ENCODE results near the gene MRPL30. TPM values are rescaled to one million over a fixed set of nuclear protein-coding genes. Genes with fewer than 3 reads are reported as not detected.
"Not testable (repeated sequence)": the region's sequence is repeated elsewhere in the genome, so short reads cannot be mapped to it uniquely, and the experiment has no call there.

Gene MRPL30
- 42.5 TPM for polyA plus RNA-seq (2013, experiment 1 of 2)
- polyA plus RNA-seq (2013, experiment 2 of 2): 41.6 TPM

DNA sequence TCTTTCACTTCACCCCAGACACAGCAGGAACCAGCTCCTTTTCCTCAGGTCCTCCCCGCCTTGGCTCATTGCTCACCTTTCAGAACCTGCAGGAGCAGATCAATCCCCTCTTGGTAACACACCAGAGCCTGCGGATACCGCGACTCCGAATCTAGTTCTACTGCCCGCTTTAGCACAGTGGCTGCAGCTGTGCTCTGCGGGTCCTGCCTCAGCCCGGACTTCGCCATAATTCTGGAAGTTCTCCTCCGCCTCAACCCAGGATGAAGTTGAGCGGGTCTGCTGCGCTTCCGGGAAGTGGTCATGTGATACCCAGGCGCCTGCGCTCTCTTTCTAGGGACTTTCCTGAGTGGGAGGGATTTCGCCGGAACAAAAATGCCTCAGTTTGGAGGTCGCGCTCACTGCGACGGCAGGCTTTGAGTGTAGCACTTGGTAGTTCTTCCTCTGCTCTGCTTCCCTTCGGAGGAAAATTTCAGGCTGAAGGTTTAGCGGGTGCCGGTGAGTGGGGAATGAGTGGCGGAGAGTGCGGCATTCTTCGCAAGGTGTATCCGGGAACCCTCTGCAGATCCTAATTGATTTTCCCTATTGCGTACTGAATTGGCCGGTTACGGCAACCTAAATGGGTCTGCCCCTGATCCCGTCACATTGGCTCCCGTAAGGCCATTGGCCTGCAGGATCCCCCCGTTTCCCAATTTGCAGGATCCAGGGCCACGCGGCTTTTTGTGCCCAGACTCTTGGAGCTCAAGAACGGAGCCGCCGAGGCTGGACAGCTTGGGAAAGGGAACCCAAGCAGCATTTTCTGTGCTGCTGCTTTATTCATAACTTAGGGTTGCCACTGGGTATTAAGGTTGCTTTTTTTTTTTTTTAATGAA, at the start of gene MRPL30, which contains the start of gene MITD1:
MRPL30 (plus strand) TSS at position 430 of the 869 bp plus-strand sequence. CDS start 5,020 bp downstream, outside the sequence.
MITD1 (minus strand) TSS at position 304 of the 869 bp plus-strand sequence; CDS start at position 227, 77 bp downstream.
- no CpG with 5 or more reads among the region's 39 CpGs for WGBS (ENCODE audit: extremely low coverage, insufficient coverage, low lambda C conversion rate)
- H3K56ac ChIP-seq (ENCODE audit: low read length): peak within 1 kb of the TSS; percentile 93
- peaks cover 28% of the 10 kb centered on the region for H3K79me2 ChIP-seq (ENCODE audit: control insufficient read depth, insufficient read depth, low read length)
- H3K4me2 ChIP-seq (ENCODE audit: low read length): peak within 1 kb of the TSS; percentile 87
- H3K36me3 ChIP-seq (ENCODE audit: control insufficient read depth, insufficient read depth, low read length): no peaks in the 10 kb centered on the region
- H3K79me1 ChIP-seq (ENCODE audit: low read length): peaks cover 9% of the 10 kb centered on the region
- no peak within 1 kb of the TSS for H3K23ac ChIP-seq (ENCODE audit: low read length)
- H3K4ac ChIP-seq (ENCODE audit: low read depth, low read length): no peak within 1 kb of the TSS
- no peak within 1 kb of the TSS for H2AK5ac ChIP-seq (ENCODE audit: low read length)
- DNase-seq: peak; percentile 98
- H3K4me1 ChIP-seq (ENCODE audit: control insufficient read depth, low read depth, low read length): no peaks in the 10 kb centered on the region
- H3K9ac ChIP-seq (ENCODE audit: low read length): peak within 1 kb of the TSS; percentile 90
- peak within 1 kb of the TSS; percentile 65 for H4K8ac ChIP-seq (ENCODE audit: low read depth, low read length)
- no peak within 1 kb of the TSS for H2BK120ac ChIP-seq (ENCODE audit: low read depth, low read length)
- H3K4me3 ChIP-seq (ENCODE audit: low read length): peak within 1 kb of the TSS; percentile 85
- H3K18ac ChIP-seq (ENCODE audit: low read length): peak within 1 kb of the TSS; percentile 22
- no peaks in the 10 kb centered on the region for H3K27me3 ChIP-seq (ENCODE audit: insufficient read depth, low read length, poor library complexity)
- peak within 1 kb of the TSS; percentile 38 for H3K27ac ChIP-seq (ENCODE audit: low read depth, low read length)
- no peak within 1 kb of the TSS for H4K5ac ChIP-seq (ENCODE audit: low read length)
- no peak within 1 kb of the TSS for H2BK5ac ChIP-seq (ENCODE audit: low read length)
- H2BK15ac ChIP-seq (replicated peaks; ENCODE audit: low read depth): no peak within 1 kb of the TSS

DNA sequence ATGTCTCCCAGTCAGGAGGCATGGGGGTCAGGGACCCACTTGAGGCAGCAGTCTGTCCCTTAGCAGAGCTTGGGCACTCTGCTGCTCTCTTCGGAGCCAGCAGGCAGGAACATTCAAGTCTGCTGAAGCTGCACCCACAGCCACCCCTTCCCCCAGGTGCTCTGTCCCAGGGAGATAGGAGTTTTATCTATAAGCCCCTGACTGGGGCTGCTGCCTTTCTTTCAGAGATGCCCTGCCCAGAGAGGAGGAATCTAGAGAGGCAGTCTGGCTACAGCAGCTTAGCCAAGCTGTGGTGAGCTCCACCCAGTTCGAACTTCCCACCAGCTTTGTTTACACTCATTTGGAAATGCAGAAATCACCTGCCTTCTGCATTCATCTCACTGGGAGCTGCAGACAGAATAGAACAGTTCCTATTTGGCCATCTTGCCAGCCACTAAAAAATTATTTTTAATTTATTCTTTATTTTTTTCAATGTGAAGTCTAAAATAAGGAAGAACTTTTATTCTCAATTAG, 45.9 kb upstream of the MRPL30 start:
- not testable (repeated sequence) for H3K4me2 ChIP-seq (ENCODE audit: low read length); H2AK5ac ChIP-seq (ENCODE audit: low read length); H3K79me2 ChIP-seq (ENCODE audit: control insufficient read depth, insufficient read depth, low read length); H4K5ac ChIP-seq (ENCODE audit: low read length); H3K18ac ChIP-seq (ENCODE audit: low read length); H4K8ac ChIP-seq (ENCODE audit: low read depth, low read length); H2BK5ac ChIP-seq (ENCODE audit: low read length); H3K4ac ChIP-seq (ENCODE audit: low read depth, low read length); H3K79me1 ChIP-seq (ENCODE audit: low read length); H3K23ac ChIP-seq (ENCODE audit: low read length); H3K9ac ChIP-seq (ENCODE audit: low read length); DNase-seq; H2BK15ac ChIP-seq (replicated peaks; ENCODE audit: low read depth); H3K4me3 ChIP-seq (ENCODE audit: low read length); H3K36me3 ChIP-seq (ENCODE audit: control insufficient read depth, insufficient read depth, low read length); H2BK120ac ChIP-seq (ENCODE audit: low read depth, low read length); H3K56ac ChIP-seq (ENCODE audit: low read length); H3K27me3 ChIP-seq (ENCODE audit: insufficient read depth, low read length, poor library complexity); H3K27ac ChIP-seq (ENCODE audit: low read depth, low read length); H3K4me1 ChIP-seq (ENCODE audit: control insufficient read depth, low read depth, low read length)
- no CpG with 5 or more reads among the region's 2 CpGs for WGBS (ENCODE audit: extremely low coverage, insufficient coverage, low lambda C conversion rate)

- no peaks in the 10 kb centered on the region for H3K27me3 ChIP-seq (ENCODE audit: insufficient read depth, low read length, poor library complexity)
- H2AK5ac ChIP-seq (ENCODE audit: low read length): no peak overlapping the region
- no peak overlapping the region for H3K9ac ChIP-seq (ENCODE audit: low read length)
- H4K8ac ChIP-seq (ENCODE audit: low read depth, low read length): no peak overlapping the region
- H3K79me2 ChIP-seq (ENCODE audit: control insufficient read depth, insufficient read depth, low read length): no peaks in the 10 kb centered on the region
- H3K18ac ChIP-seq (ENCODE audit: low read length): no peak overlapping the region
- DNase-seq: no peak
- no peak overlapping the region for H3K4me3 ChIP-seq (ENCODE audit: low read length)
- H3K79me1 ChIP-seq (ENCODE audit: low read length): no peaks in the 10 kb centered on the region
- no peak overlapping the region for H3K23ac ChIP-seq (ENCODE audit: low read length)
- H3K4me2 ChIP-seq (ENCODE audit: low read length): no peak overlapping the region
- H2BK15ac ChIP-seq (replicated peaks; ENCODE audit: low read depth): no peak overlapping the region
- WGBS (ENCODE audit: extremely low coverage, insufficient coverage, low lambda C conversion rate): no CpG with 5 or more reads among the region's 4 CpGs
- no peak overlapping the region for H4K5ac ChIP-seq (ENCODE audit: low read length)
- H3K4ac ChIP-seq (ENCODE audit: low read depth, low read length): no peak overlapping the region
- no peak overlapping the region for H2BK120ac ChIP-seq (ENCODE audit: low read depth, low read length)
- no peak overlapping the region for H2BK5ac ChIP-seq (ENCODE audit: low read length)
- no peaks in the 10 kb centered on the region for H3K4me1 ChIP-seq (ENCODE audit: control insufficient read depth, low read depth, low read length)
- no peak overlapping the region for H3K56ac ChIP-seq (ENCODE audit: low read length)
- H3K36me3 ChIP-seq (ENCODE audit: control insufficient read depth, insufficient read depth, low read length): no peaks in the 10 kb centered on the region
- no peak overlapping the region for H3K27ac ChIP-seq (ENCODE audit: low read depth, low read length)
These were observed 42.0 kb upstream of the MRPL30 start for GRCh38 chr2:99139003-99139402.

GRCh38 chr2:99140056-99140859, 40.7 kb upstream of the MRPL30 start:
- Histone ChIP-seq H4K8ac (ENCODE audit: low read depth, low read length) (no peak overlapping the region), H3K4ac (ENCODE audit: low read depth, low read length) (no peak overlapping the region), H3K56ac (ENCODE audit: low read length) (peak overlapping the region; percentile 90), H3K27ac (ENCODE audit: low read depth, low read length) (no peak overlapping the region), H2AK5ac (ENCODE audit: low read length) (no peak overlapping the region), H3K4me3 (ENCODE audit: low read length) (peak overlapping the region; percentile 70), H3K23ac (ENCODE audit: low read length) (no peak overlapping the region), H3K79me2 (ENCODE audit: control insufficient read depth, insufficient read depth, low read length) (no peaks in the 10 kb centered on the region), H2BK120ac (ENCODE audit: low read depth, low read length) (no peak overlapping the region), H3K4me2 (ENCODE audit: low read length) (peak overlapping the region; percentile 66), H3K9ac (ENCODE audit: low read length) (peak overlapping the region; percentile 78), H2BK5ac (ENCODE audit: low read length) (no peak overlapping the region), H3K4me1 (ENCODE audit: control insufficient read depth, low read depth, low read length) (no peaks in the 10 kb centered on the region), H3K18ac (ENCODE audit: low read length) (no peak overlapping the region), H3K36me3 (ENCODE audit: control insufficient read depth, insufficient read depth, low read length) (no peaks in the 10 kb centered on the region), H3K79me1 (ENCODE audit: low read length) (no peaks in the 10 kb centered on the region), H3K27me3 (ENCODE audit: insufficient read depth, low read length, poor library complexity) (no peaks in the 10 kb centered on the region), H4K5ac (ENCODE audit: low read length) (no peak overlapping the region), H2BK15ac (replicated peaks; ENCODE audit: low read depth) (no peak overlapping the region)
- no CpG with 5 or more reads among the region's 17 CpGs for WGBS (ENCODE audit: extremely low coverage, insufficient coverage, low lambda C conversion rate)
- DNase-seq: no peak

GRCh38 chr2:99140860-99141109, 40.2 kb upstream of the MRPL30 start:
- WGBS (ENCODE audit: extremely low coverage, insufficient coverage, low lambda C conversion rate): no CpG with 5 or more reads among the region's 21 CpGs

More at GRCh38 chr2:99140860-99141109, 40.2 kb upstream of the MRPL30 start:
- H3K79me2 ChIP-seq (ENCODE audit: control insufficient read depth, insufficient read depth, low read length): no peaks in the 10 kb centered on the region
- no peaks in the 10 kb centered on the region for H3K36me3 ChIP-seq (ENCODE audit: control insufficient read depth, insufficient read depth, low read length)
- H3K9ac ChIP-seq (ENCODE audit: low read length): peak overlapping the region; percentile 78
- no peak overlapping the region for H4K5ac ChIP-seq (ENCODE audit: low read length)
- H3K4me2 ChIP-seq (ENCODE audit: low read length): peak overlapping the region; percentile 66
- H3K23ac ChIP-seq (ENCODE audit: low read length): no peak overlapping the region
- H3K27me3 ChIP-seq (ENCODE audit: insufficient read depth, low read length, poor library complexity): no peaks in the 10 kb centered on the region
- no peaks in the 10 kb centered on the region for H3K4me1 ChIP-seq (ENCODE audit: control insufficient read depth, low read depth, low read length)
- no peak overlapping the region for H3K18ac ChIP-seq (ENCODE audit: low read length)
- H3K79me1 ChIP-seq (ENCODE audit: low read length): no peaks in the 10 kb centered on the region
- H3K4me3 ChIP-seq (ENCODE audit: low read length): peak overlapping the region; percentile 70
- no peak overlapping the region for H2BK120ac ChIP-seq (ENCODE audit: low read depth, low read length)
- H2AK5ac ChIP-seq (ENCODE audit: low read length): no peak overlapping the region
- H3K27ac ChIP-seq (ENCODE audit: low read depth, low read length): peak overlapping the region; percentile 45
- H3K4ac ChIP-seq (ENCODE audit: low read depth, low read length): no peak overlapping the region
- peak overlapping the region; percentile 90 for H3K56ac ChIP-seq (ENCODE audit: low read length)
- H4K8ac ChIP-seq (ENCODE audit: low read depth, low read length): no peak overlapping the region
- no peak for DNase-seq
- no peak overlapping the region for H2BK5ac ChIP-seq (ENCODE audit: low read length)
- no peak overlapping the region for H2BK15ac ChIP-seq (replicated peaks; ENCODE audit: low read depth)
